ENCODE measurements around the gene DNAJA4. TPM values are rescaled to one million over a fixed set of nuclear protein-coding genes. Genes with fewer than 3 reads are reported as not detected.

Gene DNAJA4
- total and polyA plus RNA-seq, 9 of the 15 experiments (the other 6 are each of a cell fraction or from before 2014, with no cell fraction given): 0.11 to 1.0 (median 0.16) TPM; not detected in 4

- Histone ChIP-seq H3K9me1 (ENCODE audit: control insufficient read depth, insufficient read depth, low read length) (no peaks in the 10 kb centered on the region), H3K36me3 (ENCODE audit: control insufficient read depth, insufficient read depth, low read length) (peaks cover 86% of the 10 kb centered on the region), H3K4me1 (replicated peaks in 1 of 2; ENCODE audit: control insufficient read depth in 2 of 2, insufficient read depth in 2 of 2, low read length in 2 of 2) (no peaks in the 10 kb centered on the region; a peak in 1 of 5 replicates), H3K4me2 (ENCODE audit: insufficient read depth, low read length) (no peak overlapping the region), H3K79me2 (ENCODE audit: control insufficient read depth, insufficient read depth, low read length) (peaks cover 14% of the 10 kb centered on the region), H2AFZ (ENCODE audit: low read depth, low read length) (no peak overlapping the region), H3K4me3 (no peak overlapping the region), H4K20me1 (replicated peaks; ENCODE audit: control insufficient read depth, insufficient read depth, low read length) (no peaks in the 10 kb centered on the region), H3K27ac (ENCODE audit: extremely low read depth, low read depth, low read length) (no peak overlapping the region), H3K9me3 (replicated peaks; ENCODE audit: control insufficient read depth, insufficient read depth, low read depth, low read length) (no peaks in the 10 kb centered on the region), H3K27me3 (ENCODE audit: control insufficient read depth in 2 of 2, insufficient read depth in 2 of 2, low read length in 2 of 2) (no peaks in the 10 kb centered on the region), H3K9ac (ENCODE audit: insufficient read depth in 1 of 2, low read depth in 2 of 2, low read length in 2 of 2) (no peak overlapping the region)
- ChIA-PET CTCF (ENCODE audit: low intra/inter-chr PET ratio) (no interaction called here), POLR2A (interaction anchor here (0.6 to 1.9 kb wide), 3 partner anchors 11 to 42 kb away, joined by 3 to 7 read pairs (median 4); no protein-coding TSS in a partner anchor)
- BruUV-seq (replicated peaks): no TSS peak
- TF ChIP-seq THRA (IDR thresholded peaks at IDR 0.05) (no peak), ZNF644 (tag; IDR thresholded peaks at IDR 0.05; ENCODE audit: low read depth) (no peak), FOXP1 (CRISPR knock-in tag; IDR thresholded peaks at IDR 0.05) (no peak), ESRRA (IDR thresholded peaks at IDR 0.05; ENCODE audit: borderline replicate concordance, low read depth) (no peak), NR3C1 (CRISPR knock-in tag; IDR thresholded peaks at IDR 0.05) (no peak), TSC22D4 (tag; IDR thresholded peaks at IDR 0.05) (no peak), BCL6 (CRISPR knock-in tag; IDR thresholded peaks at IDR 0.05) (no peak), HMBOX1 (IDR thresholded peaks at IDR 0.05) (no peak), CEBPB (tag; IDR thresholded peaks at IDR 0.05) (no peak), VEZF1 (CRISPR knock-in tag; IDR thresholded peaks at IDR 0.05) (no peak), NEUROD1 (IDR thresholded peaks at IDR 0.05; ENCODE audit: borderline replicate concordance, low read depth, low read length, partially characterized antibody) (no peak), ZNF282 (CRISPR knock-in tag; IDR thresholded peaks at IDR 0.05) (no peak), IRF9 (tag; IDR thresholded peaks at IDR 0.05) (no peak), ZNF12 (CRISPR knock-in tag; IDR thresholded peaks at IDR 0.05) (no peak), TFAM (CRISPR knock-in tag; conservative IDR thresholded peaks at IDR 0.05) (no peak), MEF2A (IDR thresholded peaks at IDR 0.05; ENCODE audit: control insufficient read depth, low read depth, low read length) (no peak), NFRKB (IDR thresholded peaks at IDR 0.05; ENCODE audit: low read depth) (no peak)
- intact Hi-C loops (cut with micrococcal nuclease): no loop called here
- WGBS (ENCODE audit: insufficient coverage, low coverage, missing lambda C conversion rate): 95% methylated on average over 1 of the region's 1 CpG
- in situ Hi-C loops (cut with MboI): no loop called here
- FAIRE-seq (no peak), DNase-seq (ENCODE audit: extremely low read depth in 1 of 4, low spot score in 3 of 4) (no peak), ATAC-seq (no peak)
Observed at GRCh38 chr15:78292219-78292618, 27.9 kb downstream of the DNAJA4 start.

All from K562 (cell line).